Peyer's patch (tissue), 4 donors: ENCODE measurements around the gene HRH1.
"Not testable (repeated sequence)": the region's sequence is repeated elsewhere in the genome, so short reads cannot be mapped to it uniquely, and the experiment has no call there.

ENCODE experiments used
- POLR2A ChIP-seq, 2 donors: fragments of 450-650 bp; IDR thresholded peaks; one replicate each; pipeline ENCODE4 v1.5.1; 2017; ENCODE audit warnings: antibody characterized with exemption in 2 of 2, mild to moderate bottlenecking in 2 of 2, moderate library complexity in 2 of 2
- TF ChIP-seq, protein P1 (sequence below), 6 experiments: fragments of 450-650 bp in 4 of 6; fragments of 200-600 bp in 2 of 6; sonication (generic) in 1 of 6; IDR thresholded peaks; one replicate each; pipeline ENCODE4 v1.5.1; 2017 to 2019; ENCODE audit warnings: antibody characterized with exemption in 6 of 6, mild to moderate bottlenecking in 3 of 6, moderate library complexity in 1 of 6

- TF ChIP-seq, protein P1, sequence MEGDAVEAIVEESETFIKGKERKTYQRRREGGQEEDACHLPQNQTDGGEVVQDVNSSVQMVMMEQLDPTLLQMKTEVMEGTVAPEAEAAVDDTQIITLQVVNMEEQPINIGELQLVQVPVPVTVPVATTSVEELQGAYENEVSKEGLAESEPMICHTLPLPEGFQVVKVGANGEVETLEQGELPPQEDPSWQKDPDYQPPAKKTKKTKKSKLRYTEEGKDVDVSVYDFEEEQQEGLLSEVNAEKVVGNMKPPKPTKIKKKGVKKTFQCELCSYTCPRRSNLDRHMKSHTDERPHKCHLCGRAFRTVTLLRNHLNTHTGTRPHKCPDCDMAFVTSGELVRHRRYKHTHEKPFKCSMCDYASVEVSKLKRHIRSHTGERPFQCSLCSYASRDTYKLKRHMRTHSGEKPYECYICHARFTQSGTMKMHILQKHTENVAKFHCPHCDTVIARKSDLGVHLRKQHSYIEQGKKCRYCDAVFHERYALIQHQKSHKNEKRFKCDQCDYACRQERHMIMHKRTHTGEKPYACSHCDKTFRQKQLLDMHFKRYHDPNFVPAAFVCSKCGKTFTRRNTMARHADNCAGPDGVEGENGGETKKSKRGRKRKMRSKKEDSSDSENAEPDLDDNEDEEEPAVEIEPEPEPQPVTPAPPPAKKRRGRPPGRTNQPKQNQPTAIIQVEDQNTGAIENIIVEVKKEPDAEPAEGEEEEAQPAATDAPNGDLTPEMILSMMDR (IDR thresholded peaks at IDR 0.05), result not testable (repeated sequence)
- not testable (repeated sequence) for TF ChIP-seq POLR2A (IDR thresholded peaks at IDR 0.05)
Measured at GRCh38 chr3:11217370-11217769, 63.1 kb downstream of the HRH1 start.
